Astrocyte of the hippocampus (primary cell): ENCODE results near the gene CAAP1.
"Not testable (repeated sequence)": the region's sequence is repeated elsewhere in the genome, so short reads cannot be mapped to it uniquely, and the experiment has no call there.

Experiments used
- DNase-seq: peaks from one replicate; pipeline ENCODE4 v3.0.0; 2011; ENCODE audit warnings: low read depth, low spot score

The CAAP1 gene, protein sequence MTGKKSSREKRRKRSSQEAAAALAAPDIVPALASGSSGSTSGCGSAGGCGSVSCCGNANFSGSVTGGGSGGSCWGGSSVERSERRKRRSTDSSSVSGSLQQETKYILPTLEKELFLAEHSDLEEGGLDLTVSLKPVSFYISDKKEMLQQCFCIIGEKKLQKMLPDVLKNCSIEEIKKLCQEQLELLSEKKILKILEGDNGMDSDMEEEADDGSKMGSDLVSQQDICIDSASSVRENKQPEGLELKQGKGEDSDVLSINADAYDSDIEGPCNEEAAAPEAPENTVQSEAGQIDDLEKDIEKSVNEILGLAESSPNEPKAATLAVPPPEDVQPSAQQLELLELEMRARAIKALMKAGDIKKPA

GRCh38 chr9:26892251-26893029, at the start of gene CAAP1:
CAAP1 (minus strand) TSS chr9:26892802; CDS start chr9:26892715, 87 bp downstream.
- peak; percentile 96 for DNase-seq

DNA sequence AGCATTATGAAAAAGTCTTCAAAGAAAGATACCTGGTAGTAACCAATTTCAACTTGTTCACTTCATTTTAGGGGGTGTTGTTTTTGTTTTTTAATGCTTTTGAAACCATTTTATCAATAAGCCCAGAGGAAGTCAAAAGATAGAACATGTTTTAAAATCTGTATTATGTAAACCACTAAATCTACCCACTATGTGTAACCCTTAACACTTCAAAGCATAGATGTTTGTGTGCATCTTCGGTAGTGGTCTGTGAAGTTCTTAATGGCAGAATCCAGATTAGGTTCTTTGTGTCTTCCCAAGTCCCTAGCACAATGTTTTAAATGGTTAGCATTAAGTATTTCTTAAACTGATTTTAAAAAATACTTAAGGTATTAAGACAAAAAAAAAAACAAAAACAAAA, 48.2 kb upstream of the CAAP1 start:
- DNase-seq, result no peak

DNA sequence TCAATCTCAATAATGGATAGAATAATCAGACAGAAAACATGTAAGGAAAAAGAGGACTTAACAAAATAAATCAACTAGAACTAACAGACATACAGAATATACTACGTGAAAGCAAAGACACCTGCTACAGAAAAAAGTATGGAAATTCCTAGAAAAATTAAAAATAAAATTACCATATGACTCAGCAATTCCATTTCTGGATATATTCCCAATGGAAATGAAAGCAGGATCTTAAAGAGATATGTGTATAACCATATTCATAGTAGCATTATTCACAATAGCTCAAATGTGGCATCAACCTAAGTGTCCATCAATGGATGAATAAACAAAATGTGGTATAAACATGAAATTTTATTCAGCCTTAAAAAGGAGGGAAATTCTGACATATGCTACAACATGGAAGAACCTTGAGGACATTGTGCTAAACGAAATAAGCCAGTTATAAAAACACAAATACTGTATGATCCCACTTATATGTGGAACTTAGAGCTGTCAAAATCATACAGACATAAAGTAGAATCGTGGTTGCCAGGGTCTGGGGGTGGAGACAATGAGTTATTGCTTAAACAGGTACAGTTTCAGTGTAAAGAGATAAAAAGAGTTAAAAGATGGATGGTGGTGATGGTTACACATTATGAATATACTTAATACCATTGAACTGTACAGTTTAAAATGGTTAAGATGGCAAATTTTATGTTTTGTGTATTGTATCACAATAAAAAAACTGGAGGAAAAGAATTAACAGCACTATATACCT, 47.5 kb upstream of the CAAP1 start:
- DNase-seq, result no peak

DNA sequence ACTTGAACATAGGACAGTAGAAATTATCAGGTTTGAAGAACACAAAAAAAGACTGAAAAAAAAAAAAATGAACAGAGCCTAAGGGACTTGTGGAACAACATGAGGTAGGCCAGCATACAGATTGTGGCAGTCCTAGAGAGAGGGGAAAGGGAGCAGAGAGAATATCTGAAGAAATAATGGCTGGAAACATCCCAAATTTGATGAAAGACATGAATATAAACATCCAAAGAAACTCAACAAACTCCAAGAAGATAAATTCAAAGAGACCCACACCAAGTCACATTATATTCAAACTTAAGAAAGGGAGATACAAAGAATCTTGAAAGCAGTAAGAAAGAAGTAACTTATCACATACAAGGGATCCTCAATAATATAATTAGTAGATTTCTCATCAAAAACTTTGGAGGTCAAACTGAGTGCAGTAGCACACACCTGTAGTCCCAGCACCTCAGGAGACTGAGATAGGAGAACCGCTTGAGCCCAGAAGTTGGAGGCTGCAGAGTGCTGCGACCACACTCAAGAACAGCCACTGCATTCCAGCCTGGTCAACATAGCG, 45.3 kb upstream of the CAAP1 start:
- no peak for DNase-seq

- DNase-seq, result no peak
Observed at GRCh38 chr9:26935847-26936246, 43.2 kb upstream of the CAAP1 start.

DNA sequence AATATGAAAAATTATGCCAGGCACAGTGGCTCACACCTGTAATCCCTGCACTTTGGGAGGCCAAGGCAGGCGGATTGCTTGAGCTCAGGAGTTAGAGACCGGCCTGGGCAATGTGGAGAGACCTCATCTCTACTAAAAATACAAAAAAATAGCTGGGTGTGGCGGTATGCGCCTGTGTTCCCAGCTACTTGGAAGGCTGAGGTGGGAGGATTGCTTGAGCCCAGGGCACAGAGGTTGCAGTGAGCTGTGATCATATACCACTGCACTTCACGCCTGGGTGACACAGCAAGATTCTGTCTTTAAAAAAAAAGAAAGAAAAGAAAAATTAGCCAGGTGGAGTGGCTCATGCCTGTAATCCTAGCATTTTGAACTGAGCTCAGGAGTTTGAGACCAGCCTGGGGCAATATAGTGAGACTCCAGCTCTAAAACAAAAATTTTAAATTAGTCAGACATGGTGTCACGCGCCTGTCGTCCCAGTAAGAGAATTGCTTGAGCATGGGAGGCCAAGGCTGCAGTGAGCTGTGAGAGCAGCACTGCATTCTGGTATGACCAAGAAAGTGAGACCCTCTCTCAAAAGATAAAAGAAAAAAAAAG, 36.4 kb upstream of the CAAP1 start:
- no peak for DNase-seq

DNA sequence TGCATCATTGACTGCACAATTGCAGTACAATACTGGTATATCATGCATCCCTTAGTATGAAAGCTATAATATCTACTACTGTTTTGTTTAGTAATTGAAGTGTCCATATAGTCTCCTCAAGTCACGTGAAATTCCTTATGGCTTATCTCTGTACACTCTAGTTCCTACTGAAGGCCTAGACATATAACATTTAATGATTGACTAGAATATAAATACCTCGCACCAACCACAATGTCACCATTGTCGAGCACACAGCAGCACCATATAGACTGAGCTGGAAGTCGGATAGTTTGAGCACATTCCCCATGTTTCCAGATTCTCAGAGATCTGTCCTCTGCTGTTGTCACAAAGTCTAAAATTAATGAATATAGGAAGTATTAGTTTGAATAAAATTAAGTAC, 33.0 kb upstream of the CAAP1 start:
- no peak for DNase-seq

DNA sequence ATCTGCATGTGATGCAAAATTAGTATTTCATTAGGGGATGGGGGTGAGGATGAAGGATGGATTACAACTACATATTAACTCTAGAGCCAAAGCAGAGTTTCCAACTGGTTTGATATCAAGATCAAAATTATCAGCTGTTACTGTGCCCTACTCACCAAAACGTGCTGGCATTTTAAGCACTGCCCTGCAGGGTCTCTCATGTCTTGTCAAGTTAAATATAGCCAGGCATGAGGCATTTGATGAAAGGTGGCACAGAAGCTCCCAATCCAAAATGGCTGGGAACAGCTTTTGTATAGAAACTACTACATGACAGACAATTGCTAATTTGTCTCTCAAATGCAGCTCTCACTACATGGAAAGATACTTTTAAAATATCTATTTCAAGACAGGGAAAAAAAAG, 27.1 kb upstream of the CAAP1 start:
- no peak for DNase-seq

DNA sequence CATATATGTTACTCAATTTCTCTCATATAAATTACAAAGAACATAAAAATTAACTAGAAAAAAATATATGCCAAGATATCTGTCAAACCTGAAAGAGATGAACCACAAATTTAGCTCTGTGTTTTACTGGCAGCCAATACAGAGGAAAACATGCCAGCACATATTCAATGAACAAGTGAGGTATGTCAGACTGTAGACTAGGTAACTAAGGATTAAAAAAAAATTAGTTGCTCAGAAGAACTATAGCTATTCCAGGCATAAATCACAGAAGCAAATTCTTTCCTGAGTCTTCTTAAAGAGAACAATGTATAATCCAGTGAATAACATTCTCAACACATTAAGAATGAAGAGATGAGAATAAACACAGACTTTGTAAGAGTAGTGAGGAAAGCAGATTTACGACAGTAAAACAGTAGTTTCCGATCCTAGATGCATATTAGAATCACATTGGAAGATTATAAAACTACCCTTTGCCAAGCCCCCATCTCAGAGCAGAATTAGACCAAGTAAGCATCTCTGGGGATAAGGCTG, 20.6 kb upstream of the CAAP1 start:
- DNase-seq, result no peak

- DNase-seq, result no peak
Observed at GRCh38 chr9:26904671-26905070, 12.1 kb upstream of the CAAP1 start.

GRCh38 chr9:26904070-26904469, 11.5 kb upstream of the CAAP1 start:
- DNase-seq, result no peak

DNA sequence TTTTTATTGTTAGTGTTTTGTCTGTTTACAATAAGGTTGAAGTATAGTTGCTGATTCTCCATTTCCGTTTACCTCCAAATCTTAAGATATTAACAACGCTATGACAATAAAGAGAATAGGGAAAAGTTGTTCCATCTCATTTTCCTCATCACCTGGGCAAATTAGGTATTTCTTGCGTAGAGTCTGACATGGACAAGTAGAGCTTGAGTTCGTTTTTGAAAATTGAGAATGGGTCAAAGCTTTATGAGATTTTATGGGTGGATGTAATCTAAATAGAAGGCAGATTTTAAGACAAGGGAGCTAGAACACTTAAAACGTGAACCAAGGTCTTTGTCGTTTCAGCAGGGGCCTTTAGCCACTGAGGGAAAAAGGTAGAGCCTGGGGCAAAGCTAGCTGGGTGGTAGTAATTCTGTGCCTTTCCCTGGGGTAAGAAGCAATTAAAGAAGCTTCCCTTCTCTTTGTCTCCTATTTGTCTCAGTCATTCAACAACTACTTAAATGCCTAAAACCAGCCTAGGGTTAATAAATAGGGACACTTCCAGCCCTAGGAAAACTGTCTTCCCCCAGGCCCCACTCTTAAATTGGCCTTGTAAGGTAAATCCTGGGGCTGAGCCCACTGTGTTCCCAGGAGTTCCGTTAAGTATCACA, 551 bp upstream of the CAAP1 start:
- DNase-seq, result no peak

GRCh38 chr9:26891726-26892125, 876 bp downstream of the CAAP1 start:
- DNase-seq, result no peak

DNA sequence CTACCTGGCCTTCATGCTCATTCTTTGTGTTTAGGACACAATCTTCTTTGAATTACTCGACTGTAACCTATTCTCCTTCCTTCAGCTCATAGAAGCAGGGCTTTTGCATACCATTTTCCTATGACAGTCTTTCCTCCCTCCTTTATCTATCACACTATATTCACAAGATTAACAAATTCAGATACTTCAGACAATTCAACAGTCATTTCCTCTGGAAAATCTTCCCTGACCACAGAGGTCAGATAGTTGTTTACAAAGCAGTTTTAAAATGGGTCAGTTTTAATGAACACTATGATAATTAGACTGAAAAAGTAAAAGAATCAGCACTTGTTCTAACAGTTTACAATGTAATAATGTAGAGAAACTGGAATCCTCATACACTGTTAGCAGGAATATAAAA, 4.3 kb downstream of the CAAP1 start:
- DNase-seq, result no peak

- DNase-seq, result no peak
Observed at GRCh38 chr9:26882154-26882553, 10.4 kb downstream of the CAAP1 start.

DNA sequence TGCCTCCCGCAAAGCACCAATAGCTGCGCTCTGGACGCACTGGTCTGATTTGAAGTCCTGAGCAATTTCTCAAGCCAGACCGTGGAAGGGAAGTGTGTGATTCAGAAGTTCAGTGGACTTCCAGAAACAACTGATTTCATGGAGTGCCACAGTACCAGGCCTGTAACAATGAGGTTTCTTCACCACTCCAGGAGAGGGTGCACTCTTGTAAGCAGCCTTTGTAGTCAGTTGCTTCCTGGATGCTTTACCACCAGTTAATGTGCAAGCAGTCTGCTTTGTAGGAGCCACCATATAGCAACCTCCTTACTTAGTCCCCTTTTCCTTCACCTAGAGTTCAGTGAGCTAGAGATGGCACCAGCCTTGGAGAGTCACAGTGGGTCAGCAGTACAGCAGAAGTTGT, 12.3 kb downstream of the CAAP1 start:
- no peak for DNase-seq

- DNase-seq, result not testable (repeated sequence)
Observed at GRCh38 chr9:26875155-26875554, 17.4 kb downstream of the CAAP1 start.

DNA sequence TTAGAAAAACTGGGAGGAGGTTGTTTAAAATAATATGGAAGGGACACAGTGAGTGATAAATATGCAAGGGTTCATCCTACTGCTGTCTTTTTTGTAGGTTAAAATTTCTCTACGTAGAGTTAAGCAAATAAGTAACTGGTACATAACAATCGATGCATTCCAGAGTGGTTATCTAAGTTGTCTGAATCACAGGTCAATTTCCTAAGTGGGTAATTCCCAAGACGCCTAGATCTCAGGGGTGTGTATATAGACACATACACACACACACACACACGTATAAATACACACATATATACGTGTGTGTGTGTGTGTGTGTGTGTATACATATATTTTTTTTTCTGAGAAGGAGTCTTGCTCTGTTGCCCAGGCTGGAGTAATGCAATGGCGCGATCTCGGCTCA, 22.3 kb downstream of the CAAP1 start:
- DNase-seq, result peak; percentile 23

DNA sequence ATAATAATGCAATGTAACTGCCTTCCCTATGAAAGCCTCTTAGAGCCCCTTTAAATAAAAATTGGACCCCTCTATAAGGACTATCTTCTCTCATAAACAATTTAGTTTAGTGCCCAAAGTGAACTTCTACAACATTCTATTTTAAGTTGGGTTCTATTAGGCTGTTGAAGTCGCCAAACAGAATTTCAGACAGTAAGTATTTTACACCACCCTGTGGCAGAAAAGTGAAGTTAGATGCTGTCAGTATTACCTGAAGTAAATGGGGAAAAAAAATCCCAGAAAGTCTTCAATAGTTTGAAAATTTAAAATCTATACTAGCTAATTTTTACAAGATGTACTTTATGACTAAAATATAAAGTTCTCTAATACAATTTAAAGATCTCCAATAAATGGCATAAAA, 29.5 kb downstream of the CAAP1 start:
- DNase-seq, result peak; percentile 31

DNA sequence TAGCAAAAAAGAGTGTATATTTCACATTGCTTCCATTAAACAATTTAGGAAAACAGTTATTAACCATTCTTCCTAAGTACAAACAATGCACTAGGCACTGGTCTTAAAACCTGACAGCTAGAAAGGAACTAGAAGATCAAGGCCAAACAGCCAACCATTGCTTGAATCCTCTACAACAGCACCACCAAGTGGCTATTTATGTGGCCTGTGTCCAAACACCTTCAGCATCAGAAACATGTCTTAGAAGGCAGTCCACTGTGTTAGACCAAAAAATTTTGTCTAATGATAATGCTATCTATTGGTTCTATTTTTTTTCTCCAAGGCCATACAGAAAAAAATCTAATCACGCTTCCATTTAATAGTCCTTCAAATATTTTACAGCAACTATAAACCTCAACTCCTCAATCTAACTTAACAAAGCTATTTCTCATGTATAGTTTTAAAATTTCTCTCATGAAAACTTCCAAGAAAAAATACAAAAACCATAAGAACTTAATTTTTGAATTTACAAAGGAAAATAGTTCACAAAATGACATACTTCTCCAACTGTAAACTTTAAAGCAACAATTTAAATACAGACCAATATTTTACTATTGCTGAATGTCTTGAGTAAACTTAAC, 36.1 kb downstream of the CAAP1 start:
- DNase-seq, result peak; percentile 60
